OCI-LY1 (cell line): Measurements from ENCODE around the gene PNMA6E.

ENCODE experiments used
- H2AFZ ChIP-seq: fragments of 200-600 bp; sonication (generic), shearing (Covaris generic); 2 replicates; pipeline ENCODE4 v1.6.0; 2014; ENCODE audit warnings: antibody characterized with exemption, mild to moderate bottlenecking, low read length
- H3F3A ChIP-seq: fragments of 200-600 bp; sonication (generic), shearing (Covaris generic); 2 replicates; pipeline ENCODE4 v1.6.0; 2014; ENCODE audit warnings: mild to moderate bottlenecking, antibody characterized with exemption, low read length, moderate library complexity; ENCODE audit not compliant: insufficient read depth
- H3K27ac ChIP-seq: fragments of 200-600 bp; sonication (generic); 2 replicates; pipeline ENCODE4 v1.5.1; 2014; ENCODE audit warnings: low read length, mixed run types, mild to moderate bottlenecking, low read depth; ENCODE audit not compliant: poor library complexity, severe bottlenecking
- H3K27me3 ChIP-seq: fragments of 200-600 bp; sonication (generic); 2 replicates; pipeline ENCODE4 v1.6.0; 2014; ENCODE audit warnings: antibody characterized with exemption, mild to moderate bottlenecking, low read length, moderate library complexity; ENCODE audit not compliant: insufficient read depth
- H3K36me3 ChIP-seq: fragments of 200-600 bp; sonication (generic); 2 replicates; pipeline ENCODE4 v1.6.1; 2014; ENCODE audit warnings: mild to moderate bottlenecking, antibody characterized with exemption, low read length, moderate library complexity, mixed read lengths; ENCODE audit not compliant: insufficient read depth
- H3K4me1 ChIP-seq: fragments of 200-600 bp; sonication (generic); 2 replicates; pipeline ENCODE4 v1.5.1; 2014; ENCODE audit warnings: mild to moderate bottlenecking, low read length, moderate library complexity; ENCODE audit not compliant: insufficient read depth, severe bottlenecking
- H3K4me2 ChIP-seq: fragments of 200-600 bp; sonication (generic), shearing (Covaris generic); 2 replicates; pipeline ENCODE4 v1.6.1; 2014; ENCODE audit warnings: low read length
- H3K4me3 ChIP-seq: fragments of 200-600 bp; sonication (generic); 2 replicates; pipeline ENCODE4 v1.5.1; 2014; ENCODE audit warnings: low read length, low read depth, mild to moderate bottlenecking, mixed read lengths; ENCODE audit not compliant: poor library complexity, severe bottlenecking
- H3K79me2 ChIP-seq: fragments of 200-600 bp; shearing (Covaris generic); 2 replicates; pipeline ENCODE4 v1.6.1; 2016; ENCODE audit warnings: mixed run types, low read length, mixed read lengths; ENCODE audit not compliant: insufficient read depth
- H3K9ac ChIP-seq: fragments of 200-600 bp; sonication (generic), shearing (Covaris generic); 2 replicates; pipeline ENCODE4 v1.6.1; 2014; ENCODE audit warnings: mild to moderate bottlenecking, low read length, mixed read lengths
- H3K9me2 ChIP-seq: fragments of 200-600 bp; sonication (generic), shearing (Covaris generic); 2 replicates; pipeline ENCODE4 v1.6.1; 2014; ENCODE audit warnings: low read depth, mild to moderate bottlenecking, low read length, mixed read lengths
- H3K9me3 ChIP-seq: fragments of 200-600 bp; shearing (Covaris generic); 2 replicates; pipeline ENCODE4 v1.6.1; 2014; ENCODE audit warnings: low read length, mixed read lengths
- H4K20me1 ChIP-seq: fragments of 200-600 bp; sonication (generic), shearing (Covaris generic); 2 replicates; pipeline ENCODE4 v1.6.0; 2016; ENCODE audit warnings: mild to moderate bottlenecking, low read length; ENCODE audit not compliant: insufficient read depth
- CTCF ChIP-seq: fragments of 200-600 bp; sonication (generic), shearing (Covaris generic); IDR thresholded peaks from 2 replicates; pipeline ENCODE4 v1.5.1; 2017; ENCODE audit warnings: mild to moderate bottlenecking, antibody characterized with exemption, low read length, moderate library complexity, mixed read lengths
- EZH2 ChIP-seq: fragments of 200-600 bp; sonication (generic), shearing (Covaris generic); IDR thresholded peaks from 2 replicates; pipeline ENCODE4 v1.8.0; 2017; ENCODE audit warnings: borderline replicate concordance, mixed run types, mild to moderate bottlenecking, antibody characterized with exemption, low read length, moderate library complexity, mixed read lengths

PNMA6E gene

DNA sequence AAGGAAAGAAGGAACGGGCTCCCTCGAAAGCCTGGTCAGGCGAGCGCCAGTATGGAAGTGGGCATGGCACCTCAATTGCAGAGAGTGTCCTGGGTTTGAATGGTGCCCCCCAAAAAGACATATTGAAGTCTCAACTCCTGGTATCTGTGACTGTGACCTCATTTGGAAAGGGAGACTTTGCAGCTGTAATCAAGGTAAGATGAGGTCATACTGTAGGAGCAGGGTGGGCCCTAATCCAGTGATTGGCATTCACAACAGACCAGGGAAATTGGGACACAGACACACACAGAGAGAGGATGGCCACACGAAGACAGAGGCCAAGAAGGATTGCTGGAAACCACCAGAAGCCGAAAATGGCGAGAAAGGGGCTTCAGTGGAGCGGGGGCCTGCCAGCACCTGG lies 16.5 kb upstream of the PNMA6E start:
- H4K20me1 ChIP-seq = no peaks in the 10 kb centered on the region
- no peaks in the 10 kb centered on the region for H3K4me1 ChIP-seq
- no peaks in the 10 kb centered on the region for H3K9me3 ChIP-seq
- no peak overlapping the region for H2AFZ ChIP-seq
- H3K9me2 ChIP-seq = no peaks in the 10 kb centered on the region
- no peaks in the 10 kb centered on the region for H3F3A ChIP-seq
- no peak overlapping the region for H3K4me2 ChIP-seq
- TF ChIP-seq CTCF = no peak
- TF ChIP-seq EZH2 = no peak
- no peaks in the 10 kb centered on the region for H3K27me3 ChIP-seq
- no peak overlapping the region for H3K27ac ChIP-seq
- no peaks in the 10 kb centered on the region for H3K79me2 ChIP-seq
- no peak overlapping the region for H3K9ac ChIP-seq
- no peaks in the 10 kb centered on the region for H3K36me3 ChIP-seq
- no peak overlapping the region for H3K4me3 ChIP-seq

DNA sequence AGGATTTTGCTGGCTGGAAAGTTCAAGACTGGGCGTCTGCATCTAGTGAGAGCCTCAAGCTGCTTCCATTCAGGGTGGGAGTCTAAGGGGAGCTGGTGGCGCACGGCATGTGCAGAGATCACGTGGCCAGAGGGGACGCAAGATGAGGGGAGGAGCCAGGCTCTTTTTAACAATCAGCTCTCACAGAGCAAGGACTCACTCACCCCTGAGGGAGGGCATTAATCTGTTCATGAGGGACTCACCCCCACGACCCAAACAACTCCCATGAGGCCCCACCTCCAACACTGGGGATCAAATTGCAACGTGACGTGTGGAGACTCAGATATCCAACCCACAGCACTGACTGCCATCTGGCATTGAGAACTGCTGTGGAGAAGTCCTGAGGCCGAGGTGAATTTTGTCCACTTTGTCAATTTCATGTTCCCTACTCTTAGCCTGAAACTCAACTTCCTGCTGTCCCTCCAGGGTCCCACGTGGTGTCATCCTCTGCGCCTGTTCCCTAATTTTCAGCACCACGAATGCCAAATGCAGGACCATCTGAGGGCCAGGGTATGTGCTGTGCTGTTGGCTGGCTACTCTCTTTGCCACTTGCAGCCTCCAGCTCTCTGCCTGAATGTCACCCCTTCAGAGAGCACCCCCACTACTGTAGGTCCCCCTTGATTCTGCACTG lies 15.8 kb upstream of the PNMA6E start:
- Histone ChIP-seq H4K20me1 (no peaks in the 10 kb centered on the region), H3K9ac (no peak overlapping the region), H3K27me3 (no peaks in the 10 kb centered on the region), H3K4me3 (no peak overlapping the region), H3K36me3 (no peaks in the 10 kb centered on the region), H3K79me2 (no peaks in the 10 kb centered on the region), H3K9me2 (no peaks in the 10 kb centered on the region), H3K27ac (no peak overlapping the region), H3F3A (no peaks in the 10 kb centered on the region), H3K4me2 (no peak overlapping the region), H3K4me1 (peaks cover under 1% of the 10 kb centered on the region), H2AFZ (no peak overlapping the region), H3K9me3 (no peaks in the 10 kb centered on the region)
- TF ChIP-seq CTCF (no peak), EZH2 (no peak)

DNA sequence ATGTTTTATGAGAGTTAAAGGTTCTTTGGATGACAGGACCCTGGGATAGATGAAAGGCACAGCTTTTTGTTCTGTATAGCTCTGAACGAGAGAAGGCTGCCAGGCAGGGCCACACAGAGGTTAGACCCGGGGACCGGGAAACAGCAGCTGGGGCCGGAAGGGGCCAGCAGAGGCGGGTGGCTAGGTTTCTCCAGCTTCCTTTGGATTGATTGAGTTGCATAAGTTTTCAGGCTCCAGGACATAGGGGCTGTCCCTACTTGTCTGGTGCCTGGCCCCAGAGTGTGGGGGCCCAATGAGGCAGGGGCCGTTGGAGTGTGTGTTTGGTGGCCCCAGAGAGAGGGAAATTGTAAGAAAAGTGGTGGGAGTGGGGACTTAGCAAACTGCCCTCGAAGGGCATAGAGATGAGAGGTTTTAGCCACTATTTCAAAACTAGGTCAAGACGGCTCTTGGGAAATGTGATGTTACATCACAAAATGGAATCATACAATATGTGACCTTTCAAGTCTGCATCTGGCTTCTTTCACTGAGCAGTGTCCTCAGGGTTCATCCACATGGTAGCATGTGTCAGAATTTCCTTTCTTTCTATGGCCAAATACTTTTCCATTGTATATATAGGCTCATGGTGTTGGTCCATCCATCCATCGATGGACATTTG lies 13.8 kb upstream of the PNMA6E start:
- no peaks in the 10 kb centered on the region for H3K79me2 ChIP-seq
- no peak overlapping the region for H3K9ac ChIP-seq
- H3K36me3 ChIP-seq = no peaks in the 10 kb centered on the region
- H3F3A ChIP-seq = no peaks in the 10 kb centered on the region
- no peaks in the 10 kb centered on the region for H3K27me3 ChIP-seq
- H3K4me2 ChIP-seq = no peak overlapping the region
- no peaks in the 10 kb centered on the region for H3K9me2 ChIP-seq
- TF ChIP-seq EZH2 (no peak), CTCF (no peak)
- no peaks in the 10 kb centered on the region for H4K20me1 ChIP-seq
- peaks cover 6% of the 10 kb centered on the region for H3K4me1 ChIP-seq
- no peak overlapping the region for H2AFZ ChIP-seq
- H3K27ac ChIP-seq = no peak overlapping the region
- no peak overlapping the region for H3K4me3 ChIP-seq
- H3K9me3 ChIP-seq = no peaks in the 10 kb centered on the region
